GM12874 (cell line): ENCODE data around the gene LRRIQ1.

Experiments
- TF ChIP-seq, protein P1 (sequence below): IDR thresholded peaks from 2 replicates; pipeline ENCODE4 v1.5.1; 2011; ENCODE audit warnings: low read depth, mild to moderate bottlenecking, control low read depth, low read length, moderate library complexity; ENCODE audit not compliant: insufficient read depth

The LRRIQ1 gene

DNA sequence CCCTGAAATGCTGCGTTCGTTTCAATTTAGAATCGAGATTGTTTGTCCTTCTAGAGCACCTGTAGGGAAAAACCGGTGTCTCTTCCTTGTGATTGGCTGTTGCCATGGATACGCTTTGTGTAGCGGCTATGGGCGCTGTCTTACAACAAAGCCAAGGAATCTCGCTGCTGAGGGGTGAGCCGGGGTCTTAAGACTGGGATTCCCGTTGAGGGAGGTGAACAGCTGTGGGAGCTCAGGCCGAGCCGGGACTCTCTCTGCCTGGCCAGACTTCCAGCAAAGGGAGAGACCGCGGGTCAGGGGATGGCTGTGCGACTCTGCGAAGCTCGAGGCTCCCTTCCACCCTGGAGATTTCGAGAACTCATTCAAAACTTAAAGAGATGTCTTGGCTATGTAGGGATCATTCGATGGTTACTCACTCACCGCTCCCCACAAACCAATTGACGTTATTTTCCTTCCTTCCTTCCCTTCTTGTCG is at the start of gene LRRIQ1, which contains the start of gene TSPAN19:
LRRIQ1 (plus strand) TSS at position 118 of the 474 bp plus-strand sequence. CDS start 1,826 bp downstream, outside the sequence.
TSPAN19 (minus strand) TSS at position 44 of the 474 bp plus-strand sequence. CDS start 6,331 bp downstream, outside the sequence.
- TF ChIP-seq, protein P1, sequence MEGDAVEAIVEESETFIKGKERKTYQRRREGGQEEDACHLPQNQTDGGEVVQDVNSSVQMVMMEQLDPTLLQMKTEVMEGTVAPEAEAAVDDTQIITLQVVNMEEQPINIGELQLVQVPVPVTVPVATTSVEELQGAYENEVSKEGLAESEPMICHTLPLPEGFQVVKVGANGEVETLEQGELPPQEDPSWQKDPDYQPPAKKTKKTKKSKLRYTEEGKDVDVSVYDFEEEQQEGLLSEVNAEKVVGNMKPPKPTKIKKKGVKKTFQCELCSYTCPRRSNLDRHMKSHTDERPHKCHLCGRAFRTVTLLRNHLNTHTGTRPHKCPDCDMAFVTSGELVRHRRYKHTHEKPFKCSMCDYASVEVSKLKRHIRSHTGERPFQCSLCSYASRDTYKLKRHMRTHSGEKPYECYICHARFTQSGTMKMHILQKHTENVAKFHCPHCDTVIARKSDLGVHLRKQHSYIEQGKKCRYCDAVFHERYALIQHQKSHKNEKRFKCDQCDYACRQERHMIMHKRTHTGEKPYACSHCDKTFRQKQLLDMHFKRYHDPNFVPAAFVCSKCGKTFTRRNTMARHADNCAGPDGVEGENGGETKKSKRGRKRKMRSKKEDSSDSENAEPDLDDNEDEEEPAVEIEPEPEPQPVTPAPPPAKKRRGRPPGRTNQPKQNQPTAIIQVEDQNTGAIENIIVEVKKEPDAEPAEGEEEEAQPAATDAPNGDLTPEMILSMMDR = no peak

GRCh38 chr12:84986586-84986985 is 49.6 kb upstream of the LRRIQ1 start:
- TF ChIP-seq, protein P1 = no peak

- TF ChIP-seq, protein P1 = no peak
Measured at GRCh38 chr12:84994426-84994825, 41.7 kb upstream of the LRRIQ1 start.

- TF ChIP-seq, protein P1 = no peak
Measured at GRCh38 chr12:84995641-84996040, 40.5 kb upstream of the LRRIQ1 start.

GRCh38 chr12:84996759-84997158 is 39.4 kb upstream of the LRRIQ1 start:
- TF ChIP-seq, protein P1 = no peak

- TF ChIP-seq, protein P1 = no peak
Measured at GRCh38 chr12:84998341-84998740, 37.8 kb upstream of the LRRIQ1 start.

GRCh38 chr12:85000729-85001128 is 35.4 kb upstream of the LRRIQ1 start:
- TF ChIP-seq, protein P1 = no peak

- TF ChIP-seq, protein P1 = no peak
Measured at GRCh38 chr12:85002778-85003296, 33.3 kb upstream of the LRRIQ1 start.
